AG08396 (cell line): ENCODE measurements around the gene CSRNP3.

ENCODE experiments used
- DNase-seq: peaks from one replicate; pipeline ENCODE4 v3.0.0; 2012; ENCODE audit warnings: low spot score, mixed read lengths

The CSRNP3 gene

GRCh38 chr2:165469417-165469816 lies at the start of gene CSRNP3:
CSRNP3 (plus strand) TSS chr2:165469698; CDS start chr2:165595066, 125,368 bp downstream.
- peak; percentile 41 for DNase-seq

- no peak for DNase-seq
Observed at GRCh38 chr2:165420231-165420630, 49.3 kb upstream of the CSRNP3 start.

- no peak for DNase-seq
Observed at GRCh38 chr2:165423081-165423480, 46.4 kb upstream of the CSRNP3 start.

- no peak for DNase-seq
Observed at GRCh38 chr2:165425556-165425955, 43.9 kb upstream of the CSRNP3 start.

- DNase-seq = no peak
Observed at GRCh38 chr2:165427686-165428085, 41.8 kb upstream of the CSRNP3 start.

- no peak for DNase-seq
Observed at GRCh38 chr2:165428926-165429325, 40.6 kb upstream of the CSRNP3 start.

- no peak for DNase-seq
Observed at GRCh38 chr2:165431014-165431413, 38.5 kb upstream of the CSRNP3 start.

GRCh38 chr2:165432234-165432966 lies 37.1 kb upstream of the CSRNP3 start:
- DNase-seq = no peak

GRCh38 chr2:165434865-165435496 lies 34.5 kb upstream of the CSRNP3 start:
- no peak for DNase-seq

GRCh38 chr2:165435611-165436010 lies 33.9 kb upstream of the CSRNP3 start:
- DNase-seq = no peak

GRCh38 chr2:165436559-165436958 lies 32.9 kb upstream of the CSRNP3 start:
- DNase-seq = no peak

GRCh38 chr2:165440367-165440766 lies 29.1 kb upstream of the CSRNP3 start:
- peak; percentile 12 for DNase-seq

GRCh38 chr2:165443511-165443910 lies 26.0 kb upstream of the CSRNP3 start:
- DNase-seq = no peak

- no peak for DNase-seq
Observed at GRCh38 chr2:165448406-165448805, 21.1 kb upstream of the CSRNP3 start.

GRCh38 chr2:165450156-165450555 lies 19.3 kb upstream of the CSRNP3 start:
- DNase-seq = no peak

- DNase-seq = no peak
Observed at GRCh38 chr2:165452327-165452726, 17.2 kb upstream of the CSRNP3 start.

- no peak for DNase-seq
Observed at GRCh38 chr2:165453561-165454094, 15.9 kb upstream of the CSRNP3 start.

GRCh38 chr2:165454905-165455304 lies 14.6 kb upstream of the CSRNP3 start:
- no peak for DNase-seq

GRCh38 chr2:165456027-165456426 lies 13.5 kb upstream of the CSRNP3 start:
- no peak for DNase-seq

GRCh38 chr2:165462443-165462842 lies 7.1 kb upstream of the CSRNP3 start:
- no peak for DNase-seq

GRCh38 chr2:165466386-165466785 lies 3.1 kb upstream of the CSRNP3 start:
- DNase-seq = no peak

GRCh38 chr2:165467921-165468320 lies 1.6 kb upstream of the CSRNP3 start:
- no peak for DNase-seq

GRCh38 chr2:165470361-165470760 lies 863 bp downstream of the CSRNP3 start:
- DNase-seq = no peak
